COLO829 (cell line): ENCODE measurements around the gene COL8A2.
"Not testable (repeated sequence)": the region's sequence is repeated elsewhere in the genome, so short reads cannot be mapped to it uniquely, and the experiment has no call there.

Experiments
- DNase-seq: peaks from one replicate; pipeline ENCODE4 v3.0.0; 2012; ENCODE audit warnings: low spot score

Gene COL8A2

DNA sequence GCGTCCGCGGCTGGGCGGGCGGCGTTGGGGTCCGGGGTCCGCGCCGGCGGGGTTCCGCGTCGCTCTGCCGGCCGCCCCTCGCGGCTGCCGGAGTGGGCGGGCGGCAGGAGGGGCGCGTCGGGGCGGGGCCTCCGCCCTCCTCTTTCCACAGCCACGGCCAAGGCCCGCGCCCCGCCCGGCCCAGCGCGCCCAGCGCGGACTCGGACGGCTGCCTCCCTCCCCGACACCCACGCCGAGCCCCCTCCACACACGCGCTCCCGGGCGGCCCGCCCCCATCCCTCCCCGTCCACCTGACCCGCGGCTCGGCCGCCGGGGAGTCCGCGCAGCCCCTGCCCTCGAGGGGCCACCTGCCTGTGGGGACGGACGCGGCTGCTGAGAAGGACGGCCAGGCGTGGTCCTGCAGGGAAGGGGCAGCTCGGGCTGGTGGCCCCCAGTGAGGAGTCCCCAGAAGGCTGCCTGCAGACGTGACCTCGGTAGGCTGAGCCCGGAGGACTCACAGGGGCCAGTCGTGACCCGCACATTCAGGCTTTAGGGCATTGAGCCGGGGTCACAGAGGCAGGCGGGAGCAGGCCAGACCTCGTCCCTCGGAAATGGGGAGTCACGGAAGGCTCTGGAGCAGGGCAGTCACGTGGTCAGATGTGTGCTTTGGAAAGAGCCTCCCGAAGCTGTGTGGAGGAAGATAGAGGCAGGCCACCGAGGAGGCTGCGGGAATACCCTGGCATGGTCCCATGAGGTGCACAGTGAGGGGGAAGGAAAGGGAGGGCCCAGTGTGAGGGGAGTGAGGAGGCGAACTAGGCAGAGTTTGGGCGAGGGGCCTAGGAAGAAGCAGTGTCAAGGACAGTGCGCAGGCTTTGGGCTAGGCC, at the start of gene COL8A2:
Gene COL8A2, minus strand, starts transcription at position 94 of the 863 bp plus-strand sequence. CDS start 24,980 bp downstream, outside the sequence.
- DNase-seq, result no peak

DNA sequence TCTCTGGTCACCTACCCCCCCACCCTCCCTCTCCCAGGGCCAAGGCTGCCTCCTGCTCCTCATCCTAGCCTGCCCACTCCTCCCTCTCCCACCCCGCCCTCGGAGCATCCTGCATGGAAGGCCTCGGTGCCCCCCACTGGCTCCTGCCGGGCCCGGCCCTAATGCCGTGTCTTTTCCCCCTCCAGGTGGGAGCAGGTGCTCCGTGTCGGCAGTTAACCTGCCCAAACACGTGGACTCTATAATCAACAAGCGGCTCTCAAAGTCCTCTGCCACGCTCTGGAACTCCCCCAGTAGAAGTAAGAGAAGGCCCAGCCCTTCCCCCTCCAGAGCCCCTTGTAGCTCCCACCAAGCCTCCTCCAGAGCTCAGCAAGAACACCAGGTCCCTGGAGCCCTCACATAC, 49.7 kb upstream of the COL8A2 start:
- DNase-seq, result no peak

DNA sequence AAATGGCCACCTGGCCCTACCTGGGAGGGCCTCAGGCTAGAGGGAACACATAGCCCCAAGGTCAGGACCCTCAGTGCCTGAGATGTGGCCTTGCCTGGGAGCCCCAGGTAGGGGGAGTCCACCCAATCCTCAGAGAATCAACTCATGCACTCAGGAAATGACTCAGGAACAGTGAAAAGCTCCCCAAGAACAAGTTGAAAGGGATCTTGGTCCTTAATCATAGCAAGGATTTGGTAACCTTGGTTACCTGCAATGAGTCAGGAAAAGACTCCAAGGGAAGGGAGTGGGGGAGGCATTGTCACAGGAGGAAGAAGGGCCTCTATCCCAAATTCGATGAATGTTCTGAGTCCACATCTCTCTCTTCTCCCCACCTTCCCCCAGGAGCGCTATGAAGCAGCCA, 48.0 kb upstream of the COL8A2 start:
- DNase-seq, result no peak

DNA sequence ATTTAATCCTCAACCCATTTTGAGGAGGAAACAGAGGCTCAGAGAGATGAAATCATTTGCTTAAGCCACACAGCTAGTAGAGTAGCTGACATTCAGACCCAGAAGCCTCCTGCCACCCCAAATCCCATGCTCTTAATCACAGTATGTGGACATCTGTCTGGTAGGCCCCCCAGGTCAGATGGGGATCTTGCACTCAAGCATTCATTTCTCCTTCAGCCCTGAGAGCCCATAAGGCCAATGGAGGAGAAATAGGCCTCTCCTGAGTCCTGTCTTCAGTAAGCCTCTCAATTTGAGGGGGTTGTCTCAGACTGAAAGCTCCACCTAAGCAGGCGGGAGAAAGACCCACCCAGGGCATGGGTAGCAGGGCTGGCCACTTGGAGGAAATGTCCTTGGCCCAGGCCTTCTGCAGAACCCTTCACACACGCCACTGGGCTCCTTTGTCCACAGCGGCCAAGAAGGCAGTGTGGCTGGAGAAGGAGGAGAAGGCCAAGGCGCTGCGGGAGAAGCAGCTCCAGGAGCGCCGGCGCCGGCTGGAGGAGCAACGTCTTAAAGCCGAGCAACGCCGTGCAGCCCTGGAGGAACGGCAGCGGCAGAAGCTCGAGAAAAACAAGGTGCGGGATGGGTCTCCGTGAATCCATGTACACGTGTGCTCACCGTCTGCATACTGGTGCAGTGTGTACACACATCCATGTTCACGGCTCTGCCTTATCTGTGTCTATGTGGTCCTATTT, 47.2 kb upstream of the COL8A2 start:
- no peak for DNase-seq

DNA sequence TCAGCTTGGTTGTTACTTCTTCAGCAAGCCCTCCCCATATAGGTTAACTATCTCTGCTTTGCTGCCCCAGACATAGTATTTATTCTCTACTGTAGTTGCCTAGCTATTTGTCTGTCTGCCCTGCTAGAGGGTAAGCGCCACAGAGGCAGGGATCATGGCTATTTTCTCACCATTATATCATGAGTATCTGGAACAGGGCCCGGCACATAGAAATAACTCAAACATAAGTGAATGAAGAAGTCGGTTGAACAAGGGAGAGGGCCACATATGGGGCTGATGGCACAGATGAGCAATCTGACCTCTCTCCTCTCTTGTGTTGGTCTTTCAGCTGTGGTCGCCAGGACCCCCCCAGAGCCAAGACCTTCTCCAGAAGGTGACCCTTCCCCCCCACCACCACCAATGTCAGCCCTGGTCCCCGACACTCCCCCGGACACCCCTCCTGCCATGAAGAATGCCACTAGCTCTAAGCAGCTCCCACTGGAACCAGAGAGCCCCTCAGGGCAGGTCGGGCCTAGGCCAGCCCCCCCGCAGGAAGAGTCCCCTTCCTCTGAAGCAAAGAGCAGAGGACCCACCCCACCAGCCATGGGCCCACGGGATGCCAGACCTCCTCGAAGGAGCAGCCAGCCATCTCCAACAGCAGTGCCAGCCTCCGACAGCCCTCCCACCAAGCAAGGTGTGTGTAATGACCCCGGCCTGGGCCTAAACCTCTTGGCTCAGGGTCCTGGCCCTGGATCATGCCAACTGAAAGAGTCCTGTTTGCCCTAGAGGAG, 45.8 kb upstream of the COL8A2 start:
- no peak for DNase-seq

DNA sequence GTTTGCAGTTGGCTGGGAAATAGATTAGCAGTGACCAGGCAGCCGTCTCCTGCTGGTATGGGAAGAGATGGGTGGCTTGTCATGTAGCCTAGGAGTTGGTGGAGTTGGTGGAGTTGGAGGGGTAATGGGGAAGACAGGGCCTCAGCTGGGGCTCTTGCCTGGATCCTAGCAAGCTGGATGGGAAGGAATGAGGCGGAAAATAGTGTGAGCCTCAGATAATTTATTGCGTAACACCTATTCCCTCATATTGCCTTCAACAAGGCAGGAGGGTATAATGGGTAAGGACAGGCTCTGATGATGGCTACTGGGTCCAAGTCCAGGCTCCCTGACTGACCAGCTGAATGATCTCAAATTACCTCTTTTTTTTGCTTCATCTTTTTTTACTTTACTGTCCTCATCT, 43.5 kb upstream of the COL8A2 start:
- DNase-seq, result no peak

DNA sequence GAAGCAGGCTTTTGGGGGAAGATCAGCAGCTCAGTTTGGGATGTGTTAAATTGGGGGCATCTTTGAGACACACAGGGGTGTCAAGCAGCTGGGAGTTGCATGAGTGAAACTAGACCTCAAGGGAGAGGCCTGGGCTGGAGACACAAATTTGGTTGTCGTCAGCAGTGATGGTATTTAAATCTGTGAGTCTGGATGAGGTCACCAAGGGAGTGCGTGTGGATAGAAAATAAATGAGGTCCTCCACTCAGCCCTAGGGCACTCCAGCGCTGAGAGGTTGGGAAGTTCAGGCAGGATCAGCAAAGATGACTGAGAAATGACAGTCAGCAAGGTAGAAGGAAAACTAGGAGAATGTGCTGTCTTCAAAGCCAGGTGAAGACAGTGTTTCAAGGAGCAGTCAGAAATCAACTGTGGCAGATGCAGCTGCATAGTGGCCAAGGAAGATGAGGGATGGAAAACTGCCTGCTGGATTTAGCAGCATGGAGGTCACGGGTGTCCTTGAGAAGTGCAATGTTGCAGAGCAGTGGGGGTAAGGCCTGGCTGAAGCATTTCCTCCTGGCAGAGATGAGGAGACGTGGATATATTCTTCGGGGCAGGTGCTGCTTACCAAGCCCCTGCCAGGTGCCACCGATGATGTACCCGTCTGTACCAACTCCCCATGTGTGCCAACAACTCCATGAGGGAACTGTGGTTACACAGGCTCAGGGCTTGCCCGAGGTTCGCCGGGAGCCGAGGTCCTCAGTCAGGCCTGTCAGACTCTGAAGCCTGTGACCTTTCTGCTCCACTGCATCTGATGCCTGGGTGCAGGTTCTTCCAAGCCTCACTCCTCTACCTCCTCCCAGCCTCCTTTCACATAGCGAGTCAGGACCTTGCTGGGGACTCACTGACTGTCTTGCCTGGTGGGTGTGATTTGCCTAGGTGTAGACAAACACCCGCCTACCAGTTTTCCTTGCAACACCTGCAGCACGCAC, 42.2 kb upstream of the COL8A2 start:
- no peak for DNase-seq

DNA sequence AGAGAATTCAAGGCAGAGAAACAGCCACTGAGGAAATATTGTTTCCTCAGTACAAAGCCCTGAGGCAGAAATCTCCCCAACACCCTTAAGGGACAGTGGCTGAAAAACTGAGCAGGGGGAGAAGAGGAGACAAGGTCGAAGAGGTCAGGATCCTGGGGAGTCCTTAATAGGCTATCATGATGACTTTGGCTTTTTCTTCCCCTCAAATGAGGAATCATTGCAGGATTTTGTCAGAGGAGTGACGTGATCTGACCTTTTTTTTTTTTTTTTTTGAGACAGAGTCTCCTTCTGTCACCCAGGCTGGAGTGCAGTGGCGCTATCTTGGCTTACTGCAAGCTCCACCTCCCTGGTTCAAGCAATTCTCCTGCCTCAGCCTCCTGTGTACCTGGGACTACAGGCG, 41.1 kb upstream of the COL8A2 start:
- DNase-seq, result no peak

DNA sequence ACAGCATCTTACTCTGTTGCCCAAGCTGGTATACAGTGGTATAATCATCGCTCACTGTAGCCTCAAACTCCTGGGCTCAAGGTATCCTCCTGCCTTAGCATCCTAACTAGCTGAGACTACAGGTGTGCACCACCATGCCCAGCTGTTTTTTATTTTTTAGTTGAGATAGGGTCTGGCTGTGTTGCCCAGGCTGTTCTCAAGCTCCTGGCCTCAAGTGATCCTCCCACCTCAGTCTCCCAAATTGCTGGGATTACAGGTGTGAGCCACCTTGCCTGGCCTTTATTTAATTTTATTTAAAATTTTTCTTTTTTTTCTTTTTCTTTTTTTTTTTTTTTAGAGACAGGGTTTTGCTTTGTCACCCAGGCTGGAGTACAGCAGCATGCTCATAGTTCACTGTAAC, 40.1 kb upstream of the COL8A2 start:
- no peak for DNase-seq

DNA sequence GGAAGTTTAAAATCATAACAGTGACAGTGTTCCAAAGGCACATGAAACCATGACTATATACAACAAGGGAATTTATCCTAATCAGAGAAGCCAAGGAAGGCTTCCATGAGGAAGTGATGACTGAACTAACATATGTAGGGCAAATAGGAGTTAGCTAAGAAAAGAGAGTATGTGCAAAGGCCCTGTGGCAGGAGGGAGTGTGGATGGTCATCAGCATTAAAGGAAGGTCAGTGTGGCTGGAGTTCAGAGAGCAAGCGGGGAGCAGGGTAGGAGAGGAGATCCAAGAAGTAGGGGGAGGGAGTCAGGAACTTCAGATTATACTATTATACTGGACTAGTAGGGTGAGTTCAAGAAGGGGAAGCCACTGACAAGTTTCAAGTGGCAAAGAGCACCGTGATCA, 39.3 kb upstream of the COL8A2 start:
- DNase-seq, result no peak

DNA sequence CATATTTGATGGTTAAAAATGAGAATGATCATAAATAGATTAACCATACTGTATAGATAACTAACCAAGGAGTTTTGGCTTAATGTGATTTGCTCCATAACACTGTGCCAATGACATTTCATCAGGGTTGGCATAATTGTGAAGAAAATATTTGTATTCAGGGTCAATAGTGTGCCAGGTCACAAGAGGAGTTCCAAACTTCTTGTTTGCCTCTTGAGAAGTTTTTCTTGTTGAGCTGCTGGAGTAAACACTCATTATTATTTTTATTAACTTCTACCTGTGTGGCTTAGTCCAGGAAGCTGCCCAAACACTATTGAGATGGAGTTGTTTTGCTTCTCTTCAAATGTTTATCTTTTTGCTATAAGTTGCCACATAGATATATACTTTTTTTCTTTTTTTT, 38.4 kb upstream of the COL8A2 start:
- no peak for DNase-seq

DNA sequence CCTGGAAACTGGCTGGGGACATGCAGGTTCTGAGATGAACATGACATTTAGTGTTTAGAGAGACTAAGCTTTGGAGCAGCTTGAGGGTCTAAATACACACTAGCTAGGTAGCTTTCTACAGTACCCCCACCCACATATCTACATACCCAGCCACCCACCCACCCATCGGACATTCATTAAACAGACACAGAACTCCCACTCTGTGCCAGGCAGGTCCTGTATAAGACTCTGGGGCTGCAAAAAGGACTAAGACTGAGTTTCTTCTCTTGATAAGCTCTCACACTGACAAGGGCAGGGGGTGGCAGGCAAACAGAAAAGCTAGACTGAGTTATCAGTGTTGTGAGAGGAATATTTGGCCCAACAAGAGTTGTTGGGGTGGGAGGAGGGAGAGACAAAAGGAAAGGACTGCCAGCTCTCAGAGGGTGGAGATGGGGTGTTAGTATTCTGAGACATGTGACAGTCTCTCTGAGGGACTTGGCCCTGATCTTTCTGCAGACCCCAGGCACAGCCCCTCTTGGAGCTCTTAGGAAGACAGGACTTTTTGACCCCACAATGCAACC, 37.7 kb upstream of the COL8A2 start:
- no peak for DNase-seq

DNA sequence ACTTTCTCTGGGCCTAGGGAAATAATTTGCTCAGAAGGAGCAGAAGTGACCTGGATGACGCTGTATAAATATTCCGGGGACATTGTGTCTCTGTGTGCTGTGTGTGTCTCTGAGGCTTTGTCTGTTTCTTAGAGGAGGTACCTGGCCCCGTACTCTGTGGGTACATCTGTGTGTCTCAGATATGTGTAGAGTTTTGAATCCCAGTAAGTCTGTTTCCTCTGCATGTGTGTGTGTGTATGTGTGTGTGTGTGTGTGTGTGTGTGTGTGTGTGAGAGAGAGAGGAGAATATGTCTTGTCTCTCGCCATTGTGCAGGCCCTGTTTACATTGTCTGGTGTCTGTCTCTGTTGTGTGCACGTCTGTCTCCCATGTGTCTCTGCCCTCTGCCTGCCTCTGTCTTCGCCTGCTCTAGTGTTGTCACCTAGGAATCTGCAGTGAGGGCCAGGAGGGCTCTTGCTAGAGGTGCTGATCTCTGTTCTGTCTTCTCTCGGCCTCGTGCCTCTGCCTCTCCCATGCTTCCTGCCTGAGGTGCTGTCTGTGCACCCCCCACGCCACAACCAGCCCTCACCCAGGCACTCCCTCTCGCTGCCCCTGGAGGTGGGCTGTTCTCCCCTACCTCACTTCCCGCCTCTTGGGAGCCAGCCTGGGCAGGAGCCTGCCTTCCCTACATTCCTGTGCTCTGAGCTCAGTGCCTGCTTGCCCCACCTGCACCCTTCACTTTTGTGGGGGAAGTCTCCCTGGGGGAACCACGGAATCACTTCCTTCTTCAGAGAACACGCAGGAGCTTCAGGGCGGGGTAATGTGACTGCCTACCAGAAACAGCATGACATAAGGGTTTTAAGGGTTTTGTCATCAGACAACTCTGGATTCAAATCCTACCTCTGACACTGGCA, 36.9 kb upstream of the COL8A2 start:
- no peak for DNase-seq

DNA sequence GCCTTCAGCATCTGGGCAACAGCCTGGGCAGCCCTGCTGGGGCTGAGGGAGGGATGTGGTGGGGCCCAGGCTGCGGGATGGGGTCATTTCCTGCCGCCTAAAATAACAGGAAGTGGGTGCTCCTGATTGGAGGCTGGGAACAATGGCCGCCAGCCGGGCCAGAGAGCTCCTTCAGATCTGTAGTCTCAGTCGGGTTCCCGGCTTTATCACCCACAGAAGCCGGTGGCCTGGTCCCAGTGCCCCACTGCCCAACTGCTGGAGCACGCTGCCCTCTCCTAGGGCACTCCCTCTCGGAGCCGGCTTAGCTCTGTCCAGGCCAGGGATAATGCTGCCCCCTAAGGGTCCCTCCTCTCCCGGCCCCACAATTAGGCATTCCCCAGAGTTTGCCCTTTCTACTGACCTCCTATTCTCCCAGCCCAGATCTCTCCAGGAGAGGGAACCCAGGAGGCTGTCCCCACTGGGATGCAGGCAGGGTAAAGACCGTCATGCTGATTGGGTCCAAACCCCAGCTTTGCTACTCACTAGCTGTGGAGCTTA, 36.0 kb upstream of the COL8A2 start:
- no peak for DNase-seq

DNA sequence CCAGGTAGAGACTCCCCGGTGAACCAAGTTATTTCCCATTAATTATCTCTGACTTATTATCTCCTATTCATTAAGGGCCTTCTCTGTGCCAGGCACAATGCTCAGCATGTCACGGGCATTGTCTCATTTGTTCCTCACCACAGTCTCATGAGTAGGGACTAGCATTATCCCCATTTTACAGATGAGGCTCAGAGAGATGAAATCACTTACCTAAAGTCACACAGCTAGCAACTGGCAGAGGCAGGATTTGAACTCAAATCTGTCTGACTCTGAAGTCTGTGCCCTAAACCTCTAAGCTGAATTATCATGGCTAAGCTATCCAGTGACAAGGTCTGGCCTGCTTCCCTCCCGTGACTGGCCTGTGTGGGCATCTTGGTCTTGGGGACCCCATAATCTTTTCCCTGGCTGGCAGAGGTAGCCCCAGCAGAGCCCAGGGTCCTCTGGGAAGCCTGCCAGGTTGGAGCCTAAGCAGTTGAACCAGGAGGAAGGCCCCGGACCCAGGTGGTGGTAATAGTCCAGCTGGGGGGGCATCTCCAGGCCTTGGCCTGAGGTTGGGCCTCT, 35.4 kb upstream of the COL8A2 start:
- DNase-seq, result no peak

DNA sequence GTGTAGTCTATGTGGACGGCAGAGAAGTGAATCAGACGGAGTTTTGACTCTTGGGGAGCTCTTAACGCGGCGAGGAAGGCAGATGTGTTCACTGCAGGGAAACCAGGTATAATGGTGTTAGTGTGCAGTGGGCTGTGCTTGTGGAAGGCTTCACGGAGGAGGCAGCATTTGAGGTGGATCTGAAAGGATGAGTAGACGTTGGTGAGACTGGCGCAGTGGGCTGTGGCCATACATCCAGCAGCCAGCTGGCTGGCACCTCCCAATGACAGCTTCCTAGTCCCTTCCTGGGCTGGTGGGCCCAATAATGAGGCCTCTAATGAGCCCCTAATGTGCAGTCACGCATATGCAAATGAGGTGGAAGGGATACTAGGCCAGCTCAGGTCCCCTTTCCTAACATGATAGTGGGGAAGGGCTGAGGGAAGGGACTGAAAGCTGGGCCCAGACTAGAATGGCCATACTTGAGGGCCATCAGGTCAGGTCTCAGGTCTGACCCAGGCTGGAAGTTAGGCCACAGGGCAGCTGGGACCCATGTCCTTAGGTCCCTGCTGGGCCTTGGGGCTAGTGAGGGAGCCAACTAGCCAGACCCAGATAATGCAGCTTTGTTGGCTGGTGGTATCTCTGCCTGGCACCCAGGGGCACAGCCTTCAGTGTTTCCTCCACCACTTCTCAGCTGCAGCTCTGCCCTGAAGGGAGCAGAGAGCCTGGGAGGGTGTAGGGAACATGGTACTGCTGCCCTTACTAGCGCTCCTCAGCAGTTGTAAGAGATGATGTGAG, 34.8 kb upstream of the COL8A2 start:
- no peak for DNase-seq

DNA sequence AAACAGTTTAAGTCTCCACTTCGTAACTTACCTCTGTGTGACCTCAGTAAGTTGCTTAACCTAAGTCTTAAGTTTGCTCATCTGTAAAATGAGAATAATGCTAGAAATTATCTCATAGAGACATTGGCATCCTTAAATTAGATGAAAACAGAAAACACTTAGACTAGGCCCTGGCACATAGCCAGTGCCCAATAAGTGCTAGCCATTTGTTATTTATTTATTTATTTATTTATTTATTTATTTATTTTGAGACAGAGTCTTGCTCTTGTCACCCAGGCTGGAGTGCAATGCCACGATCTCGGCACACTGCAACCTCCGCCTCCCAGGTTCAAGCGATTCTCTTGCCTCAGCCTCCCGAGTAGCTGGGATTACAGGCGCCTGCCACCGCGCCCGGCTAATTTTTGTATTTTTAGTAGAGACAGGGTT, 33.8 kb upstream of the COL8A2 start:
- DNase-seq, result not testable (repeated sequence)

DNA sequence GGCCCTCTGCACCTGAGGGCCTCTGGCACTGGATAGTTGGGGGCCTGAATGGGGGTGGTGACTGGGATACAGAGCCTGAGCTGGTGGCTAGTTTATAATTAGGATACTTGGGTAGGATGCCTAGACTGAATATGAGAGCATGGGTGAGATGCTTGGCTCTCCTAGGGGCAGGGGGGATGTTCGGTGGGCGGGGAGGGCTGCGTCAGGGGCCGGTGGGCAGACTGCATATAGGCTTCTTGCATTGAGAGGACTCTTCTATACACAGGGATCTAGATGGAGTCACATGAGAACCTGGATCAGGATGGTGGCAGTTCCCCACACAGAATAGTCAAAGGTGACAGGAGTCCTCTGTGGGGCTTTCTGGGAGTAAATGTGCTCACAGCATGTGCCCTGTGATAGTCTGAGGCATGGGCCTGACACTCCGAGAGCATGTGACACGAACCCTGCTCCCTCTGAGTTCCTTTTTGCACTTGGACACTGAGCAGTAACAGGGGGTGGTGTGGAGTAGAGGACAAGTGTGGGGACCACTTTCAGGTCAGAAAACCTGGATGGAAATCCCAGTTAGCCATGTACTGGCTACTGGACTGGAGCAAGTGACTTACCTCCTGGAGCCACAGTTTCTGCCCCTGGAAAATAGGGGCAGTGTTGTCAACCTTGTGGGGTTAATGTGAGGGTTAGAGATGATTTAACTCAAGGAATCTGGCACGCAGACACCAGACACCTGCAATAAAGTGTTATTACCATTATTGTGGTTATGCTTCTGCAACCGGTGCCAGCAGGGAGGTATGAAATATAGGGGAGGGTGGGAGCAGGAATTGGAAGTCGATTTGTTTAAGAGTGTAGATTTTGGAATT, 33.2 kb upstream of the COL8A2 start:
- DNase-seq, result no peak
